ENCODE data around the gene TMEM31.

The TMEM31 gene

DNA sequence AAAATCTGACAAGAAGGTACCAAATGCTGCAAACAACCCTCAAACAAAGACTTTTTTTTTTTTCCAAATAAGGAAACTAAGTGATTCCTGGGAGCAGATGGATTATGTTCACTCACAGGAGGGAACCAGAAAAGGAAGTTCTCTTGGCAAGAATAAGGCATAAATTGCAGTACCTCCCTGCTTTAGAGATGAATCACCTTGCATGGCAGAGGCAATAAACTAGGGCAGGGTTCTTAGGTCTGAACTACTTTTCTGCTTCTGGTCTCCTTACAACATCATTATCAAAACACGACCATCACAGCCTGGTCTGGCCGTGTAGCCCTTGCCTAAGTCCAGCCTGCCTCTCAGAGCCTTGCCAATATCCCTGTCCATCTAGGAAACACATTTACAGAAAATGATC lies 6.3 kb downstream of the TMEM31 start:
- ATAC-seq (ENCODE audit: insufficient read depth, low read depth) (no peak), DNase-seq (no peak)
- no peaks in the 10 kb centered on the region for H3K36me3 ChIP-seq (ENCODE audit: insufficient read depth, low read length)
- no peaks in the 10 kb centered on the region for H3K4me1 ChIP-seq (ENCODE audit: insufficient read depth, low read length)
- H3K79me2 ChIP-seq (ENCODE audit: insufficient read depth, low read length) = no peaks in the 10 kb centered on the region
- H4K20me1 ChIP-seq (ENCODE audit: insufficient read depth, low read length) = no peaks in the 10 kb centered on the region
- TF ChIP-seq CTCF (IDR thresholded peaks at IDR 0.05; ENCODE audit: borderline replicate concordance, extremely low read depth, low read length, poor library complexity, severe bottlenecking) (no peak), EZH2 (IDR thresholded peaks at IDR 0.05; ENCODE audit: borderline replicate concordance, low read depth, low read length, severe bottlenecking) (no peak)
- no peak overlapping the region for H3K9ac ChIP-seq (ENCODE audit: low read depth, low read length)
- H3K4me2 ChIP-seq (ENCODE audit: insufficient read depth, low read length) = no peak overlapping the region
- no peaks in the 10 kb centered on the region for H3K27me3 ChIP-seq (ENCODE audit: insufficient read depth, low read length, poor library complexity)
- no peak overlapping the region for H2AFZ ChIP-seq (ENCODE audit: low read depth, low read length)
- H3K4me3 ChIP-seq (ENCODE audit: low read depth in 1 of 2, low read length in 2 of 2) = no peak overlapping the region
- no peak overlapping the region for H3K27ac ChIP-seq (ENCODE audit: low read length)
- H3K9me3 ChIP-seq (ENCODE audit: insufficient read depth, low read length, severe bottlenecking) = no peaks in the 10 kb centered on the region

DNA sequence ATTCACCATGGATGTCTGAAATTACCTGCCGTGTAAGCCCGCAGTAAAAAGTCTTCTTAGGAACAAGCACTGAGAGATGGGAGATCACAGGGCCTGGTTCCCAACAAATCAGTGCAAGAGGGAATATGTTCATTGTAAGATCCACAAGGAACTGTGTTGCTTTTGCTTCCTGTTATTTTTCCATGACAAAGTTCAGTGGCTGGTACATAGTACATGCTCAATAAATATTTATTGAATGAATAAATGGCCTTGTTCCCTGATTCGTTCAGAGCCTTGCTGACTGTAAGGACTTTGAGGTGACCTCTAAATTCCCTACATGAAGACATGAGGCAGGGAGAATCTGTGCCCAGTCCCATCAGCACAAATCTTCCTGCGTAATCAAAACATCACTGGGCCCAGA lies 7.4 kb downstream of the TMEM31 start:
- Histone ChIP-seq H3K4me2 (ENCODE audit: insufficient read depth, low read length) (no peak overlapping the region), H3K27ac (ENCODE audit: low read length) (no peak overlapping the region), H3K79me2 (ENCODE audit: insufficient read depth, low read length) (no peaks in the 10 kb centered on the region), H3K4me1 (ENCODE audit: insufficient read depth, low read length) (no peaks in the 10 kb centered on the region), H2AFZ (ENCODE audit: low read depth, low read length) (no peak overlapping the region), H3K9ac (ENCODE audit: low read depth, low read length) (no peak overlapping the region), H3K36me3 (ENCODE audit: insufficient read depth, low read length) (no peaks in the 10 kb centered on the region), H3K9me3 (ENCODE audit: insufficient read depth, low read length, severe bottlenecking) (no peaks in the 10 kb centered on the region), H3K27me3 (ENCODE audit: insufficient read depth, low read length, poor library complexity) (no peaks in the 10 kb centered on the region), H4K20me1 (ENCODE audit: insufficient read depth, low read length) (no peaks in the 10 kb centered on the region), H3K4me3 (ENCODE audit: low read depth in 1 of 2, low read length in 2 of 2) (no peak overlapping the region)
- TF ChIP-seq EZH2 (IDR thresholded peaks at IDR 0.05; ENCODE audit: borderline replicate concordance, low read depth, low read length, severe bottlenecking) (no peak), CTCF (IDR thresholded peaks at IDR 0.05; ENCODE audit: borderline replicate concordance, extremely low read depth, low read length, poor library complexity, severe bottlenecking) (no peak)
- DNase-seq (no peak), ATAC-seq (ENCODE audit: insufficient read depth, low read depth) (no peak)

DNA sequence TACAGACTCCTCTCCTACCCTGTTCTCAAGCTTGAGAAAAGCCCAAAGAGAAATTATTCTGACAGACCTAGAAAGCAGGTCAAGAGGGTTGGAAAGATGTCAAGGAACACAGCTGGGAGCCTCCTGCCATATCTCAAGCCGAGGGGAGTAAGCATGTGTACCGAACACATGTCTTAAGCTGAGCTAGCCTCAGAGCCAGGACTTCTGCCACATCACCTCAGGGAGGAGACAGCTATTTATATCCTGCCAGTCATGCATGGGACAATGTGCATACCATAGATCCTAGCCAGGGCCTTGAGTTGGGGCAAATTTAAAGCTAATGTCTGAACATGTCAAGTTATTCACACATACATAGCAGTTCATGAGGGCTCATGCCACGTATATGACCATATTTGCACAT lies 11.8 kb downstream of the TMEM31 start:
- Histone ChIP-seq H3K4me2 (ENCODE audit: insufficient read depth, low read length) (no peak overlapping the region), H3K27me3 (ENCODE audit: insufficient read depth, low read length, poor library complexity) (no peaks in the 10 kb centered on the region), H3K36me3 (ENCODE audit: insufficient read depth, low read length) (no peaks in the 10 kb centered on the region), H3K9ac (ENCODE audit: low read depth, low read length) (no peak overlapping the region), H3K4me1 (ENCODE audit: insufficient read depth, low read length) (no peaks in the 10 kb centered on the region), H3K9me3 (ENCODE audit: insufficient read depth, low read length, severe bottlenecking) (no peaks in the 10 kb centered on the region), H3K27ac (ENCODE audit: low read length) (no peak overlapping the region), H2AFZ (ENCODE audit: low read depth, low read length) (no peak overlapping the region), H4K20me1 (ENCODE audit: insufficient read depth, low read length) (no peaks in the 10 kb centered on the region), H3K4me3 (ENCODE audit: low read depth in 1 of 2, low read length in 2 of 2) (no peak overlapping the region), H3K79me2 (ENCODE audit: insufficient read depth, low read length) (no peaks in the 10 kb centered on the region)
- DNase-seq (no peak), ATAC-seq (ENCODE audit: insufficient read depth, low read depth) (no peak)
- TF ChIP-seq EZH2 (IDR thresholded peaks at IDR 0.05; ENCODE audit: borderline replicate concordance, low read depth, low read length, severe bottlenecking) (no peak), CTCF (IDR thresholded peaks at IDR 0.05; ENCODE audit: borderline replicate concordance, extremely low read depth, low read length, poor library complexity, severe bottlenecking) (no peak)

DNA sequence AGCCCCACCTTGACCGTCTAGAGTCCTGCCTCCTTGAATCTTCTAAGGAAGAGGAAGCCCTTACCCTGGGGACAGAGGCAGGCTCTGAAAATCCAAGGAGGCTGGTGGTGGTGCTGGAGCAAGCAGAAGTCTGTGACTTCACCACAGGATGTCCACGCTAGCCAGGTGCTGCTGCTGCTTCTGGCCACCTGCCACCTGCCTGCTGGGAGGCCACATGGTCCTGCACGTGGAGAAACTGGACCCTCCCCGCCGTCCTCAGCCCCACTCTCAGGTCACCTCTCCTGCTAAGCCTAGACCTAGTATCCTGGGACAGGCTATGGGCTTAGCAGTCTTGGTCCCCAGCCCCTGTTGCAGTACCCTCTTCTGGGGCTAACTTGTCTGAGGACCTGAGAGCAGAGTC lies 15.8 kb downstream of the TMEM31 start:
- Histone ChIP-seq H3K27me3 (ENCODE audit: insufficient read depth, low read length, poor library complexity) (no peaks in the 10 kb centered on the region), H3K79me2 (ENCODE audit: insufficient read depth, low read length) (no peaks in the 10 kb centered on the region), H3K9ac (ENCODE audit: low read depth, low read length) (no peak overlapping the region), H3K4me3 (ENCODE audit: low read depth in 1 of 2, low read length in 2 of 2) (no peak overlapping the region), H3K4me1 (ENCODE audit: insufficient read depth, low read length) (no peaks in the 10 kb centered on the region), H3K36me3 (ENCODE audit: insufficient read depth, low read length) (no peaks in the 10 kb centered on the region), H3K9me3 (ENCODE audit: insufficient read depth, low read length, severe bottlenecking) (no peaks in the 10 kb centered on the region), H3K4me2 (ENCODE audit: insufficient read depth, low read length) (no peak overlapping the region), H3K27ac (ENCODE audit: low read length) (no peak overlapping the region), H2AFZ (ENCODE audit: low read depth, low read length) (no peak overlapping the region), H4K20me1 (ENCODE audit: insufficient read depth, low read length) (no peaks in the 10 kb centered on the region)
- no peak for ATAC-seq (ENCODE audit: insufficient read depth, low read depth)
- DNase-seq = no peak
- no peak for TF ChIP-seq EZH2 (IDR thresholded peaks at IDR 0.05; ENCODE audit: borderline replicate concordance, low read depth, low read length, severe bottlenecking)
- TF ChIP-seq CTCF (IDR thresholded peaks at IDR 0.05; ENCODE audit: borderline replicate concordance, extremely low read depth, low read length, poor library complexity, severe bottlenecking) = no peak
